Measurements from ENCODE around the gene PKD1L1. TPM values are rescaled to one million over a fixed set of nuclear protein-coding genes. Genes with fewer than 3 reads are reported as not detected.

The PKD1L1 gene
- total RNA-seq, 1 experiment from 2014 or later: 0.17 TPM

DNA sequence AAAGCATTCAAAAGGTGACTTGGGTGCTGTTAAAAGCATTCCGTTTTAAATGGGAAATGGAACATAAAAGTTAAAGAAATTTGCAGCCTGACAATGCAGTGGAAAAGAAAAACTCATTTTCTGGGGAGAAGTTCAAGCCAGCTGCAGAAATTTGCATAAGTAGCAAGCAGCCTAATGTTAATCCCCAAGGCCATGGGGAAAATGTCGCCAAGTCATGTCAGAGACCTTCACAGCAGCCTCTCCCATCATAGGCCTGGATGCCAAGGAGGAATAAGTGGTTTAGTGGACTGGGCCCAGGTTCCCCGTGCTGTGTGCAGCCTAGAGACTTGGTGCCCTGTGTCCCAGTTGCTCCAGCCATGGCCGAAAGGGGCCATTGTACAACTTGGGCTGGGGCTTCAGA, 154.2 kb downstream of the PKD1L1 start:
- intact Hi-C loops (cut with micrococcal nuclease): no loop called here
- Histone ChIP-seq H4K20me1 (ENCODE audit: insufficient read depth) (no peaks in the 10 kb centered on the region), H3K4me2 (ENCODE audit: low read length) (no peak overlapping the region), H2AFZ (ENCODE audit: low read depth, low read length, poor library complexity, severe bottlenecking) (no peak overlapping the region), H3K9me3 (ENCODE audit: control insufficient read depth in 1 of 2, insufficient read depth in 1 of 2, low read depth in 1 of 2, low read length in 2 of 2) (no peaks in the 10 kb centered on the region), H3K9me2 (ENCODE audit: insufficient read depth) (no peaks in the 10 kb centered on the region), H3K36me3 (ENCODE audit: control insufficient read depth in 1 of 2, insufficient read depth in 2 of 2, low read length in 2 of 2) (no peaks in the 10 kb centered on the region), H3K4me3 (replicated peaks in 1 of 2; ENCODE audit: low read depth in 1 of 2, low read length in 2 of 2) (no peak overlapping the region), H3K4me1 (ENCODE audit: control insufficient read depth in 1 of 2, insufficient read depth in 2 of 2, low read length in 2 of 2) (no peaks in the 10 kb centered on the region), H3K27ac (ENCODE audit: low read depth, low read length) (no peak overlapping the region), H3K79me2 (ENCODE audit: insufficient read depth, low read length) (no peaks in the 10 kb centered on the region), H3K9ac (ENCODE audit: low read length) (no peak overlapping the region), H3K27me3 (ENCODE audit: insufficient read depth, low read length) (no peaks in the 10 kb centered on the region)
- BruUV-seq (replicated peaks): no TSS peak
- ChIA-PET CTCF (no interaction called here), RAD21 (ENCODE audit: low non-redundant PET in 1 of 2, low total read pairs in 2 of 2, uncharacterized antibody in 2 of 2, unreplicated experiment in 2 of 2) (no interaction called here), POLR2A (no interaction called here)
- no peak for DNase-seq (ENCODE audit: low read depth, low spot score)
- no peak for ATAC-seq
- no peak for TF ChIP-seq JUND (IDR thresholded peaks at IDR 0.05)
- TF ChIP-seq, protein P1, sequence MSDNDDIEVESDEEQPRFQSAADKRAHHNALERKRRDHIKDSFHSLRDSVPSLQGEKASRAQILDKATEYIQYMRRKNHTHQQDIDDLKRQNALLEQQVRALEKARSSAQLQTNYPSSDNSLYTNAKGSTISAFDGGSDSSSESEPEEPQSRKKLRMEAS (IDR thresholded peaks at IDR 0.05): no peak
- TF ChIP-seq SIN3A (IDR thresholded peaks at IDR 0.05; ENCODE audit: low read depth): no peak
- no peak for TF ChIP-seq CBX3 (IDR thresholded peaks at IDR 0.05; ENCODE audit: low read depth)
- TF ChIP-seq TCF7L2 (IDR thresholded peaks at IDR 0.05; ENCODE audit: borderline replicate concordance, extremely low read depth, insufficient read depth, insufficient read length): no peak
- TF ChIP-seq, protein P2, sequence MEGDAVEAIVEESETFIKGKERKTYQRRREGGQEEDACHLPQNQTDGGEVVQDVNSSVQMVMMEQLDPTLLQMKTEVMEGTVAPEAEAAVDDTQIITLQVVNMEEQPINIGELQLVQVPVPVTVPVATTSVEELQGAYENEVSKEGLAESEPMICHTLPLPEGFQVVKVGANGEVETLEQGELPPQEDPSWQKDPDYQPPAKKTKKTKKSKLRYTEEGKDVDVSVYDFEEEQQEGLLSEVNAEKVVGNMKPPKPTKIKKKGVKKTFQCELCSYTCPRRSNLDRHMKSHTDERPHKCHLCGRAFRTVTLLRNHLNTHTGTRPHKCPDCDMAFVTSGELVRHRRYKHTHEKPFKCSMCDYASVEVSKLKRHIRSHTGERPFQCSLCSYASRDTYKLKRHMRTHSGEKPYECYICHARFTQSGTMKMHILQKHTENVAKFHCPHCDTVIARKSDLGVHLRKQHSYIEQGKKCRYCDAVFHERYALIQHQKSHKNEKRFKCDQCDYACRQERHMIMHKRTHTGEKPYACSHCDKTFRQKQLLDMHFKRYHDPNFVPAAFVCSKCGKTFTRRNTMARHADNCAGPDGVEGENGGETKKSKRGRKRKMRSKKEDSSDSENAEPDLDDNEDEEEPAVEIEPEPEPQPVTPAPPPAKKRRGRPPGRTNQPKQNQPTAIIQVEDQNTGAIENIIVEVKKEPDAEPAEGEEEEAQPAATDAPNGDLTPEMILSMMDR (IDR thresholded peaks at IDR 0.05 in 2 of 3, conservative IDR thresholded peaks at IDR 0.05 in 1 of 3; ENCODE audit: borderline replicate concordance in 1 of 3, insufficient read depth in 1 of 3, low read depth in 2 of 3, low read length in 2 of 3): no peak
- TF ChIP-seq ELF1 (IDR thresholded peaks at IDR 0.05; ENCODE audit: borderline replicate concordance, low read depth): no peak
- no peak for TF ChIP-seq YY1 (IDR thresholded peaks at IDR 0.05; ENCODE audit: extremely low read depth, insufficient replicate concordance, low read depth, low read length)
- TF ChIP-seq ZFX (IDR thresholded peaks at IDR 0.05): no peak
- no peak for TF ChIP-seq POLR2A (IDR thresholded peaks at IDR 0.05; ENCODE audit: borderline replicate concordance, extremely low read depth, insufficient read depth, insufficient read length)
- TF ChIP-seq FOSL1 (IDR thresholded peaks at IDR 0.05; ENCODE audit: low read depth): no peak
- TF ChIP-seq POLR2AphosphoS5 (IDR thresholded peaks at IDR 0.05; ENCODE audit: low read depth, low read length): no peak
- TF ChIP-seq, protein P3, sequence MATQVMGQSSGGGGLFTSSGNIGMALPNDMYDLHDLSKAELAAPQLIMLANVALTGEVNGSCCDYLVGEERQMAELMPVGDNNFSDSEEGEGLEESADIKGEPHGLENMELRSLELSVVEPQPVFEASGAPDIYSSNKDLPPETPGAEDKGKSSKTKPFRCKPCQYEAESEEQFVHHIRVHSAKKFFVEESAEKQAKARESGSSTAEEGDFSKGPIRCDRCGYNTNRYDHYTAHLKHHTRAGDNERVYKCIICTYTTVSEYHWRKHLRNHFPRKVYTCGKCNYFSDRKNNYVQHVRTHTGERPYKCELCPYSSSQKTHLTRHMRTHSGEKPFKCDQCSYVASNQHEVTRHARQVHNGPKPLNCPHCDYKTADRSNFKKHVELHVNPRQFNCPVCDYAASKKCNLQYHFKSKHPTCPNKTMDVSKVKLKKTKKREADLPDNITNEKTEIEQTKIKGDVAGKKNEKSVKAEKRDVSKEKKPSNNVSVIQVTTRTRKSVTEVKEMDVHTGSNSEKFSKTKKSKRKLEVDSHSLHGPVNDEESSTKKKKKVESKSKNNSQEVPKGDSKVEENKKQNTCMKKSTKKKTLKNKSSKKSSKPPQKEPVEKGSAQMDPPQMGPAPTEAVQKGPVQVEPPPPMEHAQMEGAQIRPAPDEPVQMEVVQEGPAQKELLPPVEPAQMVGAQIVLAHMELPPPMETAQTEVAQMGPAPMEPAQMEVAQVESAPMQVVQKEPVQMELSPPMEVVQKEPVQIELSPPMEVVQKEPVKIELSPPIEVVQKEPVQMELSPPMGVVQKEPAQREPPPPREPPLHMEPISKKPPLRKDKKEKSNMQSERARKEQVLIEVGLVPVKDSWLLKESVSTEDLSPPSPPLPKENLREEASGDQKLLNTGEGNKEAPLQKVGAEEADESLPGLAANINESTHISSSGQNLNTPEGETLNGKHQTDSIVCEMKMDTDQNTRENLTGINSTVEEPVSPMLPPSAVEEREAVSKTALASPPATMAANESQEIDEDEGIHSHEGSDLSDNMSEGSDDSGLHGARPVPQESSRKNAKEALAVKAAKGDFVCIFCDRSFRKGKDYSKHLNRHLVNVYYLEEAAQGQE (IDR thresholded peaks at IDR 0.05; ENCODE audit: low read depth): no peak
- TF ChIP-seq, protein P4, sequence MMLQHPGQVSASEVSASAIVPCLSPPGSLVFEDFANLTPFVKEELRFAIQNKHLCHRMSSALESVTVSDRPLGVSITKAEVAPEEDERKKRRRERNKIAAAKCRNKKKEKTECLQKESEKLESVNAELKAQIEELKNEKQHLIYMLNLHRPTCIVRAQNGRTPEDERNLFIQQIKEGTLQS (IDR thresholded peaks at IDR 0.05): no peak
- no peak for TF ChIP-seq ZNF274 (IDR thresholded peaks at IDR 0.05; ENCODE audit: low read depth, low read length)
- TF ChIP-seq, protein P5, sequence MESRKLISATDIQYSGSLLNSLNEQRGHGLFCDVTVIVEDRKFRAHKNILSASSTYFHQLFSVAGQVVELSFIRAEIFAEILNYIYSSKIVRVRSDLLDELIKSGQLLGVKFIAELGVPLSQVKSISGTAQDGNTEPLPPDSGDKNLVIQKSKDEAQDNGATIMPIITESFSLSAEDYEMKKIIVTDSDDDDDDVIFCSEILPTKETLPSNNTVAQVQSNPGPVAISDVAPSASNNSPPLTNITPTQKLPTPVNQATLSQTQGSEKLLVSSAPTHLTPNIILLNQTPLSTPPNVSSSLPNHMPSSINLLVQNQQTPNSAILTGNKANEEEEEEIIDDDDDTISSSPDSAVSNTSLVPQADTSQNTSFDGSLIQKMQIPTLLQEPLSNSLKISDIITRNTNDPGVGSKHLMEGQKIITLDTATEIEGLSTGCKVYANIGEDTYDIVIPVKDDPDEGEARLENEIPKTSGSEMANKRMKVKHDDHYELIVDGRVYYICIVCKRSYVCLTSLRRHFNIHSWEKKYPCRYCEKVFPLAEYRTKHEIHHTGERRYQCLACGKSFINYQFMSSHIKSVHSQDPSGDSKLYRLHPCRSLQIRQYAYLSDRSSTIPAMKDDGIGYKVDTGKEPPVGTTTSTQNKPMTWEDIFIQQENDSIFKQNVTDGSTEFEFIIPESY (IDR thresholded peaks at IDR 0.05; ENCODE audit: extremely low read depth, insufficient replicate concordance, low read length): no peak
- TF ChIP-seq EGR1 (IDR thresholded peaks at IDR 0.05; ENCODE audit: low read depth): no peak

All from HCT116 (cell line).